ENCODE data around the gene TRMU.

TRMU gene

GRCh38 chr22:46347646-46348045 is 12.1 kb downstream of the TRMU start:
- TF ChIP-seq CTCF (IDR thresholded peaks at IDR 0.05; ENCODE audit: control insufficient read depth, insufficient read depth, low read depth, low read length, missing control alignments): no peak
- H3K4me3 ChIP-seq (ENCODE audit: control insufficient read depth, low read depth, low read length): no peak overlapping the region
- DNase-seq (ENCODE audit: low read depth): no peak

GRCh38 chr22:46348099-46348695 is 12.7 kb downstream of the TRMU start:
- no peak for DNase-seq (ENCODE audit: low read depth)
- H3K4me3 ChIP-seq (ENCODE audit: control insufficient read depth, low read depth, low read length): no peak overlapping the region
- no peak for TF ChIP-seq CTCF (IDR thresholded peaks at IDR 0.05; ENCODE audit: control insufficient read depth, insufficient read depth, low read depth, low read length, missing control alignments)

GRCh38 chr22:46349238-46349637 is 13.7 kb downstream of the TRMU start:
- no peak for TF ChIP-seq CTCF (IDR thresholded peaks at IDR 0.05; ENCODE audit: control insufficient read depth, insufficient read depth, low read depth, low read length, missing control alignments)
- H3K4me3 ChIP-seq (ENCODE audit: control insufficient read depth, low read depth, low read length): no peak overlapping the region
- no peak for DNase-seq (ENCODE audit: low read depth)

GRCh38 chr22:46349681-46350080 is 14.2 kb downstream of the TRMU start:
- no peak for TF ChIP-seq CTCF (IDR thresholded peaks at IDR 0.05; ENCODE audit: control insufficient read depth, insufficient read depth, low read depth, low read length, missing control alignments)

GRCh38 chr22:46350121-46350520 is 14.6 kb downstream of the TRMU start:
- no peak for TF ChIP-seq CTCF (IDR thresholded peaks at IDR 0.05; ENCODE audit: control insufficient read depth, insufficient read depth, low read depth, low read length, missing control alignments)
- no peak for DNase-seq (ENCODE audit: low read depth)
- no peak overlapping the region for H3K4me3 ChIP-seq (ENCODE audit: control insufficient read depth, low read depth, low read length)

More at GRCh38 chr22:46349681-46350080, 14.2 kb downstream of the TRMU start:
- no peak for DNase-seq (ENCODE audit: low read depth)
- no peak overlapping the region for H3K4me3 ChIP-seq (ENCODE audit: control insufficient read depth, low read depth, low read length)

- no peak for DNase-seq (ENCODE audit: low read depth)
- no peak for TF ChIP-seq CTCF (IDR thresholded peaks at IDR 0.05; ENCODE audit: control insufficient read depth, insufficient read depth, low read depth, low read length, missing control alignments)
- no peak overlapping the region for H3K4me3 ChIP-seq (ENCODE audit: control insufficient read depth, low read depth, low read length)
Observed at GRCh38 chr22:46350646-46351045, 15.1 kb downstream of the TRMU start.
